GM21390 (cell line): ENCODE results near the gene C4BPB.
"Not testable (repeated sequence)": the region's sequence is repeated elsewhere in the genome, so short reads cannot be mapped to it uniquely, and the experiment has no call there.

ENCODE experiments used
- ATAC-seq: cut with Tn5 transposase; IDR thresholded peaks from one replicate; pipeline ENCODE4 v1.9.1; 2021; ENCODE audit not compliant: unreplicated experiment

C4BPB gene, protein sequence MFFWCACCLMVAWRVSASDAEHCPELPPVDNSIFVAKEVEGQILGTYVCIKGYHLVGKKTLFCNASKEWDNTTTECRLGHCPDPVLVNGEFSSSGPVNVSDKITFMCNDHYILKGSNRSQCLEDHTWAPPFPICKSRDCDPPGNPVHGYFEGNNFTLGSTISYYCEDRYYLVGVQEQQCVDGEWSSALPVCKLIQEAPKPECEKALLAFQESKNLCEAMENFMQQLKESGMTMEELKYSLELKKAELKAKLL

DNA sequence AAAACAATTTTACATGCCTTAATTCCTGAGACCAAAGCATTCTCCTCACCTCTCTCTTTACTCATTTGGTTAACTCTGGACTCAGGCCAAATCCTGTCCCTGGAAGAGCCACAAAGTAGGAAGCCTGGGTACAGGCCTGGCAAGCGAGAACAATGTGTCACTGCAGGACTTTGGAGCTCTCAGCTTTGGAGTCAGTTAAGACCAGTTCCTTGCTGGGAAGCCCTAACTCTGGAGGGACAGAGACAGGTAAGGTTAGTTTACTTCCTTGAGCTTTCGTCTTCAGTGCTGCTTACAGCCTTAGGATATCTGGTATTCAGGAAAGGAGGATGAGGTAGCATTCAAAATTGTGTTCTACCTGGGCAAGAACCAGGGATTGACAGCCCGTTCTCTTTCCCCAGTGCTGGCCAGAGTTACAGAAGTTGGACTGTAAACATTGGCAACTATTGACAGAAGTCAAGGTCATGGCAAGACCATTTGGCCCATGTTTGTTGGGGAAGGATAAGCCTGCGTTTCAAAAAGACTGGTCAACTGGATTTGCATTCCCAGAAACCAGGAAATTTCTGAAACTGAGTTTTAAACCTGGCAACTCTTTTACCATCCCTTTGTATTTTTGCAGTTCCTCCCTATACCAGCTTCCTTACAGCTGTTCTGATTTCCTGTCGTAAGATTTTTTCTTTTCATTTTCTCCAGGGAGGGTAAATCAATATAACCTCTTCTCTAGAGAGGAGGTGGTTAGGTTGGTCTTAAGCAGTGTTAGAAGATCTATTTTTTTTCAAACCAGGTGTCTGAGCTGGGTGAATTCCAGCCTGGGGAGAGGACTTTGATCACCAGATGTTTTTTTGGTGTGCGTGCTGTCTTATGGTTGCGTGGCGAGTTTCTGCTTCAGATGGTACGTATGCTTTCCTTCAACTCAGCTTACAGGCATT is at the start of gene C4BPB:
Gene C4BPB (plus strand): TSS at position 160 of the 926 bp plus-strand sequence. CDS start 672 bp downstream, at position 832.
- ATAC-seq: no peak

GRCh38 chr1:207039380-207040180 is 49.1 kb upstream of the C4BPB start:
- ATAC-seq: no peak

GRCh38 chr1:207040181-207040533 is 48.5 kb upstream of the C4BPB start:
- ATAC-seq: no peak

GRCh38 chr1:207041397-207041796 is 47.3 kb upstream of the C4BPB start:
- not testable (repeated sequence) for ATAC-seq

- no peak for ATAC-seq
Measured at GRCh38 chr1:207045453-207045852, 43.2 kb upstream of the C4BPB start.

GRCh38 chr1:207047505-207047904 is 41.2 kb upstream of the C4BPB start:
- no peak for ATAC-seq

GRCh38 chr1:207048041-207048440 is 40.6 kb upstream of the C4BPB start:
- ATAC-seq: no peak

- ATAC-seq: no peak
Measured at GRCh38 chr1:207049054-207049453, 39.6 kb upstream of the C4BPB start.

DNA sequence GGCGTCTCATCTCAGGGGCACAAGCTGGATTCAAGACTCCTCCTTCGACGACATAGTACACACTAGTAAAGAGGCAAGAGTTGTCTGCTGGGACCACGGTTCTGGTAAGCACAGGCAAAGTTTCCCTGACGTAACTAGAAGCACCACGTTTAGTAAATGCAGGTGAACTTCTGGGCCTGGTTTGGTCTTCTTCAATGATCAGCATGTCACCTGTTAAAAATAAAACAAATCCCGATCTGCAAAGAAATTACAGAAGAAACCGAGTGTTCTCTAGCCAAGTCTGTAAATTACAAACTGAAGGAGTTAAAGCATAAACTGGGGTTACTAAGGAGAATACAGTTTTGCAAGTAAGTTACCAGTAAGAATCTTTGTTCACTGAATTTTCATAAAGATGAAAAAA is 39.1 kb upstream of the C4BPB start:
- ATAC-seq: no peak

- ATAC-seq: peak; percentile 38
Measured at GRCh38 chr1:207049974-207050391, 38.7 kb upstream of the C4BPB start.

DNA sequence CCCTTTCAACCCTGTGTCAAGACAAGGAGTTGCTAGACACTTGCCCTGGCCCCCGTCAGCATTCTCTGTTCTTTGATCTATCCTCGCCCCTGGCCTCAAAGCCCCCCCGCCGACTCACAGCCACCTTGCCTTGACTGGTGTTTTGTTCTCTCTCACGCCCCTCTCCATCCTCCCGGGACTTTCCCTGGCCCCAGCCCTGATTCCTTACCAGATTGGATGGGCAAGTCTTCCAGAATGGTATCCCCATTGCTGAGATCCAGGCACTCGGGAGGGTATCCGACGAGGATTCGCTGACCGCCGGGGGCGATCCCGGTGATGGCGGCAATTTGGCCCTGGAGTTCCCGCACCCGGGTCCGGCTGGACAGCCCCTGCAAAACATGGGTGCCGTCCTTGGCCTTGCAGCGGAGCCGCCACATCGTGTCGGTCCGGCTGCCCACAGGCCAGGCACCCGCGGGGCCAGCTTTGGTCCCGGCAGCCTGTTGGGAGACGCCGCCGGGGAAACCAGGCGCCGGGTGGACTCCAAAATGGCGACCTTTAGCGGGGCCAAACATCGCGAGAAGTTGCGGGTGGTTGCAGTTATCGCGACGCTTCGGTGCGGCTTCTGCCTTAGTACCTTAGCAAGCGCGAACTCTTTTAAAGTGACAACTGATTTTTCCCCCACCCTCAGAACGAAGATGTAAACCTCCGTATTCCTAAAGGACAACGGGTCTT is 38.0 kb upstream of the C4BPB start:
- ATAC-seq: peak; percentile 45

DNA sequence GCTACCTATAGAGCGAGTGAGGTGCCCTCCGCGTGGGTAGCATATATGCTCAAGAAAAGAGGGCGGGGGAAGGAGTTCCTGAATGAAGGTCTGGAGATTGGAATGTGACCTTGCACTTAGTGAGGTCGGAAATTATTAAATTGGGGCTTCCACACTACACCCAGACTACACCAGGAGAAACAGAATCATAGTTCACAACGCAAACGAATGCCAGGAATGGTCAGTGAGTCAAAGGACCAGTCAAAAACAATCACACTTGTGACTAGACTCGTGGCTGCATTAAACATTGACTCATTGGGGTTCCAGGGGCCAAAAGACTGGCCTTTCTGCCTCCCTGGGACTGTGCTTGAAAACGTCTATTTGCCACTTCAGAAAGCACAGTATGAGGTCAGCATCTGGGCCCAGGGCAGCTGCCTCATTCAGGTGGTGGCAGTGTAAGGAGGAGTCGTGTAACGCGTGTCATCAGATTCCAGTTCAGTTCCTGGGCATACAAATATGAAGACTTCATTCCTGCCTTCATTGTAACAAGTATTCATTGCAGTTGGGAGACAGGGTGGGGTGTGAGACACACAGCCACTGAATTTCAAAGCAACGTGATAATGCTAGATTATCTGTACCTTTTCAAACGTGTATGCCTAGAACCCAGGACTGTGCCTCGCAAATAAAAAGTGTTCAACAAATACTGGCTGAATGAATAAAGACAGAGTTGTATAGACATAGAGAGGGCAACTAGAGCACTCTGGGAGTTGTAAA is 37.3 kb upstream of the C4BPB start, which contains the start of gene YOD1:
Gene YOD1 (minus strand): TSS at position 18 of the 753 bp plus-strand sequence. CDS start 178 bp downstream, outside the sequence.
- no peak for ATAC-seq

- ATAC-seq: peak; percentile 78
Measured at GRCh38 chr1:207052911-207053769, 35.5 kb upstream of the C4BPB start, which contains the start of gene PFKFB2. Gene PFKFB2 (plus strand): TSS chr1:207053275. CDS start chr1:207054718, 1,443 bp downstream.

DNA sequence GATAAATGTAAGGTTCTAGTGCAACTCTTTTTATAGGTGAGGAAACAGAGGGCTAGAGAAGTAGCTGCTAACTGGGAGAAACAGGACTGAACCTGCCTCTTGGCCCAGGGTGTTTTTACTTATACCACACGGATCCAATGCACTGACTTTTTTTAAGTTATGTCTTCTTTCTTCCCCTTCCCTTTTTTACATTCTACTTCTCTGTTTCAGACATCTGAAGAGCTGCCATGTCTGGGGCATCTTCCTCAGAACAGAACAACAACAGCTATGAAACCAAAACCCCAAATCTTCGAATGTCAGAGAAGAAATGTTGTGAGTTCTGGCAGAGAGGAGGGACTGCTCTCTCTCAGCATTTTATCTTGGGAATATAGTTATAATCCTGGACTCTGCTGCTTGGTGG is 34.2 kb upstream of the C4BPB start:
- ATAC-seq: no peak

- ATAC-seq: no peak
Measured at GRCh38 chr1:207055386-207056001, 33.2 kb upstream of the C4BPB start.

GRCh38 chr1:207056673-207057072 is 32.0 kb upstream of the C4BPB start:
- ATAC-seq: no peak

- no peak for ATAC-seq
Measured at GRCh38 chr1:207058252-207058651, 30.4 kb upstream of the C4BPB start.
